K562 (cell line): Measurements from ENCODE around the gene PPARD. TPM values are rescaled to one million over a fixed set of nuclear protein-coding genes. Genes with fewer than 3 reads are reported as not detected.
A peak's percentile ranks its signal among the peaks of the same experiment; 100 is the strongest.

Experiments used
- ARID2 ChIP-seq: fragments of 450-650 bp; IDR thresholded peaks from 2 replicates; pipeline ENCODE4 v1.6.1; 2017; ENCODE audit warnings: antibody characterized with exemption, mild to moderate bottlenecking
- ATF1 ChIP-seq, 2 experiments: fragments of 450-650 bp in 1 of 2; IDR thresholded peaks; 2 replicates each; pipeline ENCODE4 v1.6.1; 2016; ENCODE audit warnings: missing compliant biosample characterization in 1 of 2, missing genetic modification characterization in 1 of 2
- CBFA2T2 ChIP-seq: fragments of 450-650 bp; conservative IDR thresholded peaks from 2 replicates; pipeline ENCODE4 v1.6.1; 2017; ENCODE audit warnings: mild to moderate bottlenecking
- CHD4 ChIP-seq: fragments of 200-600 bp; sonication (generic); IDR thresholded peaks from 3 replicates; pipeline ENCODE4 v1.6.1; 2012; ENCODE audit warnings: low read depth, mild to moderate bottlenecking, mixed read lengths, low read length, inconsistent platforms; ENCODE audit not compliant: insufficient read depth, insufficient replicate concordance, poor library complexity, severe bottlenecking
- EGR1 ChIP-seq: fragments of 450-650 bp; conservative IDR thresholded peaks from 2 replicates; pipeline ENCODE4 v1.6.1; 2017; ENCODE audit warnings: mild to moderate bottlenecking
- GTF2E2 ChIP-seq: fragments of 200-800 bp; sonication (Bioruptor generic); IDR thresholded peaks from 2 replicates; pipeline ENCODE4 v1.6.1; 2016; ENCODE audit warnings: missing genetic modification characterization, missing compliant biosample characterization
- LEF1 ChIP-seq: fragments of 450-650 bp; IDR thresholded peaks from 2 replicates; pipeline ENCODE4 v1.6.1; 2016; ENCODE audit warnings: mild to moderate bottlenecking
- MTA3 ChIP-seq: fragments of 450-650 bp; formaldehyde crosslinking; IDR thresholded peaks from 2 replicates; pipeline ENCODE4 v1.6.1; 2017; ENCODE audit warnings: mild to moderate bottlenecking, borderline replicate concordance
- NR2C2 ChIP-seq, 2 experiments: fragments of 200-800 bp in 1 of 2; sonication (Bioruptor generic) in 1 of 2; sonication (generic) in 1 of 2; formaldehyde crosslinking in 1 of 2; IDR thresholded peaks; 2 replicates each; pipeline versions ENCODE4 v1.6.1 to v1.8.0; 2016 to 2022; ENCODE audit warnings: mild to moderate bottlenecking in 1 of 2, missing compliant biosample characterization in 1 of 2, missing genetic modification characterization in 1 of 2, missing genetic modification reagents in 1 of 2
- SAFB2 ChIP-seq: fragments of 200-400 bp; formaldehyde crosslinking; IDR thresholded peaks from 2 replicates; pipeline ENCODE4 v1.6.1; 2018; ENCODE audit warnings: borderline replicate concordance, low read length, low read depth, moderate library complexity; ENCODE audit not compliant: severe bottlenecking
- SMAD4 ChIP-seq: fragments of 250-450 bp; sonication (Bioruptor Pico); conservative IDR thresholded peaks from 2 replicates; pipeline ENCODE4 v1.8.0; 2021; ENCODE audit warnings: inconsistent platforms, mild to moderate bottlenecking, moderate library complexity
- YY1 ChIP-seq, 3 experiments: IDR thresholded peaks; 2 replicates each; pipeline ENCODE4 v1.6.1; 2011; ENCODE audit warnings: low read length in 2 of 3, mild to moderate bottlenecking in 2 of 3, moderate library complexity in 2 of 3, borderline replicate concordance in 1 of 3, control low read depth in 1 of 3, low read depth in 1 of 3; ENCODE audit not compliant: insufficient read depth in 3 of 3, insufficient replicate concordance in 2 of 3, control insufficient read depth in 1 of 3, insufficient read length in 1 of 3; ENCODE audit errors: extremely low read depth in 1 of 3
- ZBTB7A ChIP-seq: IDR thresholded peaks from 2 replicates; pipeline ENCODE4 v1.6.1; 2011; ENCODE audit warnings: low read depth, mild to moderate bottlenecking, low read length, moderate library complexity, borderline replicate concordance; ENCODE audit not compliant: control insufficient read depth
- ZNF584 ChIP-seq: fragments of 200-800 bp; sonication (Bioruptor generic); IDR thresholded peaks from 2 replicates; pipeline ENCODE4 v1.6.1; 2016; ENCODE audit warnings: low read depth, mild to moderate bottlenecking, missing genetic modification characterization, missing compliant biosample characterization
- ZNF707 ChIP-seq: fragments of 250-450 bp; sonication (Bioruptor Pico); conservative IDR thresholded peaks from 2 replicates; pipeline ENCODE4 v1.8.0; 2022; ENCODE audit warnings: inconsistent platforms, mild to moderate bottlenecking, moderate library complexity
- polyA plus RNA-seq, 8 experiments: library from polyadenylated mRNA; depleted of rRNA in 4 of 8; stranded (reverse) in 5 of 8; unstranded in 3 of 8; fragments of >200 nt; fragmentation: Nextera tagmentation in 2 of 8; fragmentation: Illumina TruSeq in 1 of 8; extraction: Ambion mirVana in 2 of 8; extraction: Trizol in 1 of 8; gene quantifications; 2 replicates each; pipeline versions ENCODE4 v1.2.1 to v1.2.3, GENCODE V29; 2011 to 2014; ENCODE audit warnings: inconsistent platforms in 1 of 8, missing spikeins in 1 of 8
- total RNA-seq, 7 experiments: library from RNA; depleted of rRNA in 6 of 7; stranded (reverse); fragments of >200 nt in 6 of 7; fragmentation: Illumina TruSeq in 2 of 7; extraction: Trizol in 2 of 7; gene quantifications; 2 replicates each; pipeline versions ENCODE4 v1.2.1 to v1.2.3, GENCODE V29; 2011 to 2021; ENCODE audit warnings: low replicate concordance in 1 of 7
- TF ChIP-seq, protein P1 (sequence below), 2 experiments: fragments of 450-650 bp in 1 of 2; IDR thresholded peaks; 2 replicates each; pipeline ENCODE4 v1.6.1; 2011 to 2017; ENCODE audit warnings: low read depth in 2 of 2, antibody characterized with exemption in 1 of 2, borderline replicate concordance in 1 of 2, low read length in 1 of 2, mild to moderate bottlenecking in 1 of 2, mixed read lengths in 1 of 2; ENCODE audit not compliant: control insufficient read depth in 1 of 2
- TF ChIP-seq, protein P2 (sequence below): fragments of 250-450 bp; sonication (Bioruptor Pico); IDR thresholded peaks from 2 replicates; pipeline ENCODE4 v1.4.0; 2020

Gene PPARD
- total and polyA plus RNA-seq, 9 of the 15 experiments (the other 6 are each of a cell fraction or from before 2014, with no cell fraction given) = 0.14 to 13.2 (median 3.8) TPM

DNA sequence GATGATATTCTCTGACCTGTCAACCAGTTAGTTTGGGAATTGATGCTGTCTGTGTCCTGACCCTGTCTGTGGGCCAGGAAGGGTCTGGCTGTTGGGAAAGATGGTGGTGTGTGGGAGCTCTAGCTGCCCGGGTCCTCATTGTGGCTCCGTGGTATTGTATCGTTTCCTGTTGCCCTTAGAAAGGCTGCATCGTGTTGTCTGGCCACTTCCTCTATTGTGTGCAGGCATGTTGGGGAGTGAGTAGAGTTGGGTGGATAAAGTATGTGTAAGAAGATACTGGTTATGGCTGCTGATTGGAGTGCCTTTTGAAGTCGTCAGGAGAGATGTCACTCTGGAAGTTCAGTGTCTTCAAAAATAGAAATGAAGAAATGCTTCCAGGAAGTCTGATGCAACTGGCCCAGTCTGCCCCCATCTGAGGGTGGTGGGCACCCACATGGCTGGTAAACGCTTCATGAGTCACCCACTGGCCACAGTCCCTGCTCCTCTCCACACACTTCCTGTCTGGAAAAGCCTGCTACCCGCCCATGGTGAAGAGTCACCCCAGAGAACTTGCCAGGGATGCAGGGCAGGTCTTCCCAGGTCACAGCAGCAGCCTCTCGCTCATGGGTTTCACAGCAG, 27.9 kb downstream of the PPARD start (continued):
- TF ChIP-seq, protein P1, sequence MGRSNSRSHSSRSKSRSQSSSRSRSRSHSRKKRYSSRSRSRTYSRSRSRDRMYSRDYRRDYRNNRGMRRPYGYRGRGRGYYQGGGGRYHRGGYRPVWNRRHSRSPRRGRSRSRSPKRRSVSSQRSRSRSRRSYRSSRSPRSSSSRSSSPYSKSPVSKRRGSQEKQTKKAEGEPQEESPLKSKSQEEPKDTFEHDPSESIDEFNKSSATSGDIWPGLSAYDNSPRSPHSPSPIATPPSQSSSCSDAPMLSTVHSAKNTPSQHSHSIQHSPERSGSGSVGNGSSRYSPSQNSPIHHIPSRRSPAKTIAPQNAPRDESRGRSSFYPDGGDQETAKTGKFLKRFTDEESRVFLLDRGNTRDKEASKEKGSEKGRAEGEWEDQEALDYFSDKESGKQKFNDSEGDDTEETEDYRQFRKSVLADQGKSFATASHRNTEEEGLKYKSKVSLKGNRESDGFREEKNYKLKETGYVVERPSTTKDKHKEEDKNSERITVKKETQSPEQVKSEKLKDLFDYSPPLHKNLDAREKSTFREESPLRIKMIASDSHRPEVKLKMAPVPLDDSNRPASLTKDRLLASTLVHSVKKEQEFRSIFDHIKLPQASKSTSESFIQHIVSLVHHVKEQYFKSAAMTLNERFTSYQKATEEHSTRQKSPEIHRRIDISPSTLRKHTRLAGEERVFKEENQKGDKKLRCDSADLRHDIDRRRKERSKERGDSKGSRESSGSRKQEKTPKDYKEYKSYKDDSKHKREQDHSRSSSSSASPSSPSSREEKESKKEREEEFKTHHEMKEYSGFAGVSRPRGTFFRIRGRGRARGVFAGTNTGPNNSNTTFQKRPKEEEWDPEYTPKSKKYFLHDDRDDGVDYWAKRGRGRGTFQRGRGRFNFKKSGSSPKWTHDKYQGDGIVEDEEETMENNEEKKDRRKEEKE (IDR thresholded peaks at IDR 0.05; ENCODE audit: borderline replicate concordance in 1 of 2, control insufficient read depth in 1 of 2, low read depth in 2 of 2, low read length in 1 of 2) = no peak
- TF ChIP-seq ARID2 = no peak
- TF ChIP-seq ZBTB7A = no peak
- no peak for TF ChIP-seq CBFA2T2
- peak in 1 of 3 experiments; percentile 49 for TF ChIP-seq YY1 (IDR thresholded peaks at IDR 0.05; ENCODE audit: borderline replicate concordance in 1 of 3, control insufficient read depth in 1 of 3, extremely low read depth in 1 of 3, insufficient read depth in 3 of 3, insufficient read length in 1 of 3, insufficient replicate concordance in 2 of 3, low read depth in 1 of 3, low read length in 2 of 3)
- no peak for TF ChIP-seq SAFB2
- no peak for TF ChIP-seq GTF2E2 (tag)
- no peak for TF ChIP-seq ATF1 (CRISPR knock-in tag; IDR thresholded peaks at IDR 0.05)
- peak; percentile 38; the same call in 1 of the 2 replicates for TF ChIP-seq ATF1 (tag; IDR thresholded peaks at IDR 0.05)
- peak; percentile 63 for TF ChIP-seq EGR1
- TF ChIP-seq NR2C2 (CRISPR knock-in tag; IDR thresholded peaks at IDR 0.05) = peak; percentile 19; the same call in 1 of the 2 replicates
- TF ChIP-seq NR2C2 (tag; IDR thresholded peaks at IDR 0.05) = peak; percentile 54
- no peak for TF ChIP-seq CHD4
- TF ChIP-seq, protein P2, sequence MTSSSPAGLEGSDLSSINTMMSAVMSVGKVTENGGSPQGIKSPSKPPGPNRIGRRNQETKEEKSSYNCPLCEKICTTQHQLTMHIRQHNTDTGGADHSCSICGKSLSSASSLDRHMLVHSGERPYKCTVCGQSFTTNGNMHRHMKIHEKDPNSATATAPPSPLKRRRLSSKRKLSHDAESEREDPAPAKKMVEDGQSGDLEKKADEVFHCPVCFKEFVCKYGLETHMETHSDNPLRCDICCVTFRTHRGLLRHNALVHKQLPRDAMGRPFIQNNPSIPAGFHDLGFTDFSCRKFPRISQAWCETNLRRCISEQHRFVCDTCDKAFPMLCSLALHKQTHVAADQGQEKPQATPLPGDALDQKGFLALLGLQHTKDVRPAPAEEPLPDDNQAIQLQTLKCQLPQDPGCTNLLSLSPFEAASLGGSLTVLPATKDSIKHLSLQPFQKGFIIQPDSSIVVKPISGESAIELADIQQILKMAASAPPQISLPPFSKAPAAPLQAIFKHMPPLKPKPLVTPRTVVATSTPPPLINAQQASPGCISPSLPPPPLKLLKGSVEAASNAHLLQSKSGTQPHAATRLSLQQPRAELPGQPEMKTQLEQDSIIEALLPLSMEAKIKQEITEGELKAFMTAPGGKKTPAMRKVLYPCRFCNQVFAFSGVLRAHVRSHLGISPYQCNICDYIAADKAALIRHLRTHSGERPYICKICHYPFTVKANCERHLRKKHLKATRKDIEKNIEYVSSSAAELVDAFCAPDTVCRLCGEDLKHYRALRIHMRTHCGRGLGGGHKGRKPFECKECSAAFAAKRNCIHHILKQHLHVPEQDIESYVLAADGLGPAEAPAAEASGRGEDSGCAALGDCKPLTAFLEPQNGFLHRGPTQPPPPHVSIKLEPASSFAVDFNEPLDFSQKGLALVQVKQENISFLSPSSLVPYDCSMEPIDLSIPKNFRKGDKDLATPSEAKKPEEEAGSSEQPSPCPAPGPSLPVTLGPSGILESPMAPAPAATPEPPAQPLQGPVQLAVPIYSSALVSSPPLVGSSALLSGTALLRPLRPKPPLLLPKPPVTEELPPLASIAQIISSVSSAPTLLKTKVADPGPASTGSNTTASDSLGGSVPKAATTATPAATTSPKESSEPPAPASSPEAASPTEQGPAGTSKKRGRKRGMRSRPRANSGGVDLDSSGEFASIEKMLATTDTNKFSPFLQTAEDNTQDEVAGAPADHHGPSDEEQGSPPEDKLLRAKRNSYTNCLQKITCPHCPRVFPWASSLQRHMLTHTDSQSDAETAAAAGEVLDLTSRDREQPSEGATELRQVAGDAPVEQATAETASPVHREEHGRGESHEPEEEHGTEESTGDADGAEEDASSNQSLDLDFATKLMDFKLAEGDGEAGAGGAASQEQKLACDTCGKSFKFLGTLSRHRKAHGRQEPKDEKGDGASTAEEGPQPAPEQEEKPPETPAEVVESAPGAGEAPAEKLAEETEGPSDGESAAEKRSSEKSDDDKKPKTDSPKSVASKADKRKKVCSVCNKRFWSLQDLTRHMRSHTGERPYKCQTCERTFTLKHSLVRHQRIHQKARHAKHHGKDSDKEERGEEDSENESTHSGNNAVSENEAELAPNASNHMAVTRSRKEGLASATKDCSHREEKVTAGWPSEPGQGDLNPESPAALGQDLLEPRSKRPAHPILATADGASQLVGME (CRISPR knock-in tag) = 0 out of 2 replicates have a peak, but pooled peaks have one; percentile 36
- no peak for TF ChIP-seq LEF1
- TF ChIP-seq MTA3 = no peak
- no peak for TF ChIP-seq ZNF707 (CRISPR knock-in tag)
- TF ChIP-seq ZNF584 (CRISPR knock-in tag) = peak; percentile 79
- peak; percentile 72 for TF ChIP-seq SMAD4 (CRISPR knock-in tag)
